HCT116 (cell line): ENCODE data around the gene CHST4. TPM values are rescaled to one million over a fixed set of nuclear protein-coding genes. Genes with fewer than 3 reads are reported as not detected.

Experiments
- ATAC-seq: fragments of 200-7000 bp; cut with Tn5 transposase; 2 replicates; pipeline ENCODE4 v1.9.1; 2020; ENCODE audit warnings: mild to moderate bottlenecking, moderate library complexity
- BruUV-seq: library from RNA; stranded (reverse); fragments of 400-500 nt; replicated peaks from 2 replicates; lab custom pipeline; 2021; lab: Mats Ljungman, UMichigan
- CTCF ChIA-PET: fragments of 300-600 bp; sonication (Branson Sonifier 250); formaldehyde crosslinking; loops from one replicate; lab custom pipeline; 2021; ENCODE audit warnings: antibody characterized with exemption; lab: Charles Lee
- POLR2A ChIA-PET: fragments of 300-600, 350-600 bp; sonication (Branson Sonifier 250); formaldehyde crosslinking; loops from one replicate; lab custom pipeline; 2021; ENCODE audit warnings: antibody characterized with exemption; lab: Charles Lee
- RAD21 ChIA-PET, 2 experiments: fragments of 300-600 bp; sonication (Branson Sonifier 250); formaldehyde crosslinking; loops; one replicate each; lab custom pipeline; 2023; ENCODE audit warnings: low total read pairs in 2 of 2; ENCODE audit not compliant: uncharacterized antibody in 2 of 2, unreplicated experiment in 2 of 2, low non-redundant PET in 1 of 2; lab: Charles Lee
- DNase-seq: peaks from one replicate; pipeline ENCODE4 v3.0.0-alpha.2; 2010; ENCODE audit warnings: low read depth, low spot score
- H2AFZ ChIP-seq: fragments of 200-600 bp; shearing (Covaris generic), sonication (generic); 2 replicates; pipeline ENCODE4 v1.6.1; 2017; ENCODE audit warnings: low read depth, mixed run types, mixed read lengths, antibody characterized with exemption, low read length; ENCODE audit not compliant: poor library complexity, severe bottlenecking
- H3K27ac ChIP-seq: 2 replicates; pipeline ENCODE4 v1.5.1; 2012; ENCODE audit warnings: low read depth, low read length
- H3K27me3 ChIP-seq: fragments of 200-600 bp; sonication (generic); 2 replicates; pipeline ENCODE4 v1.6.1; 2016; ENCODE audit warnings: mixed run types, low read length, mixed read lengths; ENCODE audit not compliant: insufficient read depth
- H3K36me3 ChIP-seq, 2 experiments: fragments of 200-500 bp in 1 of 2; fragments of 200-600 bp in 1 of 2; sonication (Bioruptor generic) in 1 of 2; sonication (generic) in 1 of 2; 2 replicates each; pipeline versions ENCODE4 v1.5.1 to v1.6.1; 2014 to 2016; ENCODE audit warnings: low read length in 2 of 2, inconsistent platforms in 1 of 2, mixed read lengths in 1 of 2, mixed run types in 1 of 2; ENCODE audit not compliant: insufficient read depth in 2 of 2, control insufficient read depth in 1 of 2
- H3K4me1 ChIP-seq, 2 experiments: fragments of 200-600 bp in 1 of 2; sonication (generic) in 1 of 2; 2 replicates each; pipeline versions ENCODE4 v1.5.1 to v1.6.1; 2012 to 2017; ENCODE audit warnings: low read length in 2 of 2, inconsistent platforms in 1 of 2, mild to moderate bottlenecking in 1 of 2, mixed read lengths in 1 of 2, mixed run types in 1 of 2, moderate library complexity in 1 of 2; ENCODE audit not compliant: insufficient read depth in 2 of 2, control insufficient read depth in 1 of 2
- H3K4me2 ChIP-seq: fragments of 200-600 bp; sonication (generic); 2 replicates; pipeline ENCODE4 v1.6.1; 2017; ENCODE audit warnings: mixed run types, low read length, mixed read lengths
- H3K4me3 ChIP-seq, 2 experiments: fragments of 200-600 bp in 1 of 2; sonication (generic) in 1 of 2; replicated peaks in 1 of 2; 2 replicates each; pipeline ENCODE4 v1.5.1; 2011 to 2016; ENCODE audit warnings: low read length in 2 of 2, control low read depth in 1 of 2, low read depth in 1 of 2, mild to moderate bottlenecking in 1 of 2, mixed read lengths in 1 of 2, mixed run types in 1 of 2
- H3K79me2 ChIP-seq: fragments of 200-600 bp; sonication (generic); 2 replicates; pipeline ENCODE4 v1.6.1; 2017; ENCODE audit warnings: mild to moderate bottlenecking, mixed run types, low read length, moderate library complexity, mixed read lengths; ENCODE audit not compliant: insufficient read depth
- H3K9ac ChIP-seq: fragments of 200-600 bp; sonication (generic); 2 replicates; pipeline ENCODE4 v1.6.1; 2016; ENCODE audit warnings: low read length, mixed read lengths
- H3K9me2 ChIP-seq: fragments of 200-600 bp; sonication (generic), shearing (Covaris generic); 2 replicates; pipeline ENCODE4 v1.6.1; 2017; ENCODE audit warnings: mixed run types, mild to moderate bottlenecking, moderate library complexity; ENCODE audit not compliant: insufficient read depth
- H3K9me3 ChIP-seq, 2 experiments: fragments of 200-500 bp in 1 of 2; fragments of 200-600 bp in 1 of 2; sonication (Bioruptor generic) in 1 of 2; sonication (generic) in 1 of 2; 2 replicates each; pipeline ENCODE4 v1.6.1; 2014 to 2017; ENCODE audit warnings: low read length in 2 of 2, mixed read lengths in 2 of 2, inconsistent platforms in 1 of 2, low read depth in 1 of 2, mild to moderate bottlenecking in 1 of 2, mixed run types in 1 of 2, moderate library complexity in 1 of 2; ENCODE audit not compliant: control insufficient read depth in 1 of 2, insufficient read depth in 1 of 2
- H4K20me1 ChIP-seq: fragments of 200-600 bp; sonication (generic), shearing (Covaris generic); 2 replicates; pipeline ENCODE4 v1.6.1; 2017; ENCODE audit warnings: mixed run types, mild to moderate bottlenecking, moderate library complexity; ENCODE audit not compliant: insufficient read depth
- CBX3 ChIP-seq: IDR thresholded peaks from 2 replicates; pipeline ENCODE4 v1.6.1; 2012; ENCODE audit warnings: low read depth
- CEBPB ChIP-seq: IDR thresholded peaks from 2 replicates; pipeline ENCODE4 v1.6.1; 2012; ENCODE audit warnings: low read depth
- ELF1 ChIP-seq: IDR thresholded peaks from 2 replicates; pipeline ENCODE4 v1.6.1; 2012; ENCODE audit warnings: low read depth, borderline replicate concordance
- EZH2 ChIP-seq: fragments of 200-600 bp; sonication (generic); IDR thresholded peaks from 2 replicates; pipeline ENCODE4 v1.6.1; 2017; ENCODE audit warnings: antibody characterized with exemption, mixed run types
- EZH2phosphoT487 ChIP-seq: fragments of 200-600 bp; IDR thresholded peaks from 2 replicates; pipeline ENCODE4 v1.6.1; 2018; ENCODE audit warnings: antibody characterized with exemption, borderline replicate concordance
- FOSL1 ChIP-seq: IDR thresholded peaks from 2 replicates; pipeline ENCODE4 v1.6.1; 2012; ENCODE audit warnings: low read depth
- POLR2A ChIP-seq: IDR thresholded peaks from 2 replicates; pipeline ENCODE4 v1.7.0; 2011; ENCODE audit warnings: borderline replicate concordance; ENCODE audit not compliant: insufficient read depth, insufficient read length; ENCODE audit errors: extremely low read depth
- POLR2AphosphoS5 ChIP-seq: IDR thresholded peaks from 2 replicates; pipeline ENCODE4 v1.6.1; 2011; ENCODE audit warnings: mild to moderate bottlenecking, low read depth, low read length, moderate library complexity
- RAD21 ChIP-seq: IDR thresholded peaks from 2 replicates; pipeline ENCODE4 v1.6.1; 2012; ENCODE audit warnings: low read depth, mild to moderate bottlenecking
- SIN3A ChIP-seq: IDR thresholded peaks from 2 replicates; pipeline ENCODE4 v1.6.1; 2012; ENCODE audit warnings: low read depth
- SP1 ChIP-seq: IDR thresholded peaks from 2 replicates; pipeline ENCODE4 v1.6.1; 2012; ENCODE audit warnings: low read depth
- SRF ChIP-seq: IDR thresholded peaks from 2 replicates; pipeline ENCODE4 v1.6.1; 2012; ENCODE audit warnings: low read depth
- TCF7L2 ChIP-seq: IDR thresholded peaks from 2 replicates; pipeline ENCODE4 v1.7.0; 2011; ENCODE audit warnings: borderline replicate concordance, inconsistent platforms; ENCODE audit not compliant: insufficient read depth, insufficient read length; ENCODE audit errors: extremely low read depth
- YY1 ChIP-seq: IDR thresholded peaks from 2 replicates; pipeline ENCODE4 v1.6.1; 2011; ENCODE audit warnings: low read length, low read depth, moderate library complexity, mild to moderate bottlenecking; ENCODE audit not compliant: insufficient replicate concordance; ENCODE audit errors: extremely low read depth
- ZFX ChIP-seq: fragments of 450-650 bp; IDR thresholded peaks from 2 replicates; pipeline ENCODE4 v1.6.1; 2017
- ZNF274 ChIP-seq: fragments of 200-500 bp; sonication (Bioruptor generic); IDR thresholded peaks from 2 replicates; pipeline ENCODE4 v1.6.1; 2014; ENCODE audit warnings: mild to moderate bottlenecking, low read depth, low read length, inconsistent platforms
- intact Hi-C: fragments of 100-400 bp; cut with micrococcal nuclease; formaldehyde crosslinking; loops from 2 replicates; pipeline ENCODE4 v1.10.0; 2022
- total RNA-seq: library from RNA; stranded (reverse); gene quantifications from one replicate; pipeline ENCODE4 v1.2.1, GENCODE V29; 2021; ENCODE audit not compliant: unreplicated experiment
- TF ChIP-seq, protein P1 (sequence below), 3 experiments: fragments of 200-600 bp in 1 of 3; sonication (generic) in 1 of 3; IDR thresholded peaks in 2 of 3; conservative IDR thresholded peaks in 1 of 3; 2 replicates each; pipeline ENCODE4 v1.5.1; 2012 to 2017; ENCODE audit warnings: low read depth in 2 of 3, low read length in 2 of 3, antibody characterized with exemption in 1 of 3, borderline replicate concordance in 1 of 3, control low read depth in 1 of 3, mild to moderate bottlenecking in 1 of 3, mixed read lengths in 1 of 3, mixed run types in 1 of 3, moderate library complexity in 1 of 3; ENCODE audit not compliant: insufficient read depth in 1 of 3
- TF ChIP-seq, protein P2 (sequence below): IDR thresholded peaks from 2 replicates; pipeline ENCODE4 v1.6.1; 2012; ENCODE audit warnings: low read depth
- TF ChIP-seq, protein P3 (sequence below): IDR thresholded peaks from 2 replicates; pipeline ENCODE4 v1.6.1; 2012
- TF ChIP-seq, protein P4 (sequence below): IDR thresholded peaks from 2 replicates; pipeline ENCODE4 v1.6.1; 2011; ENCODE audit warnings: mild to moderate bottlenecking, low read length, moderate library complexity; ENCODE audit not compliant: insufficient replicate concordance; ENCODE audit errors: extremely low read depth

The CHST4 gene
- total RNA-seq, 1 experiment from 2014 or later, result 0.59 TPM

DNA sequence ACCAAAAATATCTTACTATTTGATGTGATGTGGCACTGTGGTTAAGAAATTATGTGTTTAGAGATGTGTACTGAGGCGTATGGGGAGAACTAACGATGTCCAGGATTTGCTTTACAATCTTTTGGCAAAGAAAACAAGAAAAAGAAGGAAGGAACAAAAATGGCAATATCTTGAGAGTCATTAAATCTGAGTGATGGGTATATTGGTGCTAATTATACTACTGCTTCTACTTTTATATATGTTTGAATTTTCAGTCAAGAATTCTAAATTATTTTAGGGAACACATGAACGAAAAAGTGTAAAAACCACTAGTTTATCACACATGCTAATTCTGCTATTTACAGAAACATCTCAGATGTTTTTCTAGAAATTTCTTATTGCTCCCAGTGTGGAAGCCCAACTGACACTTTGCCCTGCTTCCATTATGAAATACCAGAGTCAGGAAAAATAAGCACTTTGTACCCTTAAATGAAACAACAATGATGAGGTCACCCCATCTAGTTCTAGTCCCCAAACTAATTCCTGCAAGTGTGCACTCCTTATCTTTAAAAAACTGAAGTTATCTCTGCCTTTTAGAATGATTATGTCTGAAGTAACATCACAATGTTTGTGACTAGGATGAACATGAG lies 31.8 kb downstream of the CHST4 start:
- Histone ChIP-seq H3K9ac (no peak overlapping the region), H3K79me2 (no peaks in the 10 kb centered on the region), H3K9me2 (no peaks in the 10 kb centered on the region), H3K27ac (no peak overlapping the region), H3K4me1 (no peaks in the 10 kb centered on the region), H3K4me2 (no peak overlapping the region), H4K20me1 (no peaks in the 10 kb centered on the region), H2AFZ (no peak overlapping the region), H3K4me3 (no peak overlapping the region), H3K27me3 (no peaks in the 10 kb centered on the region), H3K9me3 (no peaks in the 10 kb centered on the region), H3K36me3 (no peaks in the 10 kb centered on the region)
- intact Hi-C loops, result no loop called here
- ChIA-PET POLR2A (no interaction called here), RAD21 (no interaction called here), CTCF (no interaction called here)
- no peak for ATAC-seq
- no peak for DNase-seq
- TF ChIP-seq, protein P1, sequence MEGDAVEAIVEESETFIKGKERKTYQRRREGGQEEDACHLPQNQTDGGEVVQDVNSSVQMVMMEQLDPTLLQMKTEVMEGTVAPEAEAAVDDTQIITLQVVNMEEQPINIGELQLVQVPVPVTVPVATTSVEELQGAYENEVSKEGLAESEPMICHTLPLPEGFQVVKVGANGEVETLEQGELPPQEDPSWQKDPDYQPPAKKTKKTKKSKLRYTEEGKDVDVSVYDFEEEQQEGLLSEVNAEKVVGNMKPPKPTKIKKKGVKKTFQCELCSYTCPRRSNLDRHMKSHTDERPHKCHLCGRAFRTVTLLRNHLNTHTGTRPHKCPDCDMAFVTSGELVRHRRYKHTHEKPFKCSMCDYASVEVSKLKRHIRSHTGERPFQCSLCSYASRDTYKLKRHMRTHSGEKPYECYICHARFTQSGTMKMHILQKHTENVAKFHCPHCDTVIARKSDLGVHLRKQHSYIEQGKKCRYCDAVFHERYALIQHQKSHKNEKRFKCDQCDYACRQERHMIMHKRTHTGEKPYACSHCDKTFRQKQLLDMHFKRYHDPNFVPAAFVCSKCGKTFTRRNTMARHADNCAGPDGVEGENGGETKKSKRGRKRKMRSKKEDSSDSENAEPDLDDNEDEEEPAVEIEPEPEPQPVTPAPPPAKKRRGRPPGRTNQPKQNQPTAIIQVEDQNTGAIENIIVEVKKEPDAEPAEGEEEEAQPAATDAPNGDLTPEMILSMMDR (IDR thresholded peaks at IDR 0.05 in 2 of 3, conservative IDR thresholded peaks at IDR 0.05 in 1 of 3; ENCODE audit: borderline replicate concordance in 1 of 3, insufficient read depth in 1 of 3, low read depth in 2 of 3, low read length in 2 of 3), result no peak
- TF ChIP-seq, protein P2, sequence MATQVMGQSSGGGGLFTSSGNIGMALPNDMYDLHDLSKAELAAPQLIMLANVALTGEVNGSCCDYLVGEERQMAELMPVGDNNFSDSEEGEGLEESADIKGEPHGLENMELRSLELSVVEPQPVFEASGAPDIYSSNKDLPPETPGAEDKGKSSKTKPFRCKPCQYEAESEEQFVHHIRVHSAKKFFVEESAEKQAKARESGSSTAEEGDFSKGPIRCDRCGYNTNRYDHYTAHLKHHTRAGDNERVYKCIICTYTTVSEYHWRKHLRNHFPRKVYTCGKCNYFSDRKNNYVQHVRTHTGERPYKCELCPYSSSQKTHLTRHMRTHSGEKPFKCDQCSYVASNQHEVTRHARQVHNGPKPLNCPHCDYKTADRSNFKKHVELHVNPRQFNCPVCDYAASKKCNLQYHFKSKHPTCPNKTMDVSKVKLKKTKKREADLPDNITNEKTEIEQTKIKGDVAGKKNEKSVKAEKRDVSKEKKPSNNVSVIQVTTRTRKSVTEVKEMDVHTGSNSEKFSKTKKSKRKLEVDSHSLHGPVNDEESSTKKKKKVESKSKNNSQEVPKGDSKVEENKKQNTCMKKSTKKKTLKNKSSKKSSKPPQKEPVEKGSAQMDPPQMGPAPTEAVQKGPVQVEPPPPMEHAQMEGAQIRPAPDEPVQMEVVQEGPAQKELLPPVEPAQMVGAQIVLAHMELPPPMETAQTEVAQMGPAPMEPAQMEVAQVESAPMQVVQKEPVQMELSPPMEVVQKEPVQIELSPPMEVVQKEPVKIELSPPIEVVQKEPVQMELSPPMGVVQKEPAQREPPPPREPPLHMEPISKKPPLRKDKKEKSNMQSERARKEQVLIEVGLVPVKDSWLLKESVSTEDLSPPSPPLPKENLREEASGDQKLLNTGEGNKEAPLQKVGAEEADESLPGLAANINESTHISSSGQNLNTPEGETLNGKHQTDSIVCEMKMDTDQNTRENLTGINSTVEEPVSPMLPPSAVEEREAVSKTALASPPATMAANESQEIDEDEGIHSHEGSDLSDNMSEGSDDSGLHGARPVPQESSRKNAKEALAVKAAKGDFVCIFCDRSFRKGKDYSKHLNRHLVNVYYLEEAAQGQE, result no peak
- TF ChIP-seq POLR2AphosphoS5, result no peak
- no peak for TF ChIP-seq SRF
- TF ChIP-seq EZH2, result no peak
- TF ChIP-seq TCF7L2, result no peak
- TF ChIP-seq, protein P3, sequence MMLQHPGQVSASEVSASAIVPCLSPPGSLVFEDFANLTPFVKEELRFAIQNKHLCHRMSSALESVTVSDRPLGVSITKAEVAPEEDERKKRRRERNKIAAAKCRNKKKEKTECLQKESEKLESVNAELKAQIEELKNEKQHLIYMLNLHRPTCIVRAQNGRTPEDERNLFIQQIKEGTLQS, result no peak
- no peak for TF ChIP-seq YY1
- no peak for TF ChIP-seq SP1
- TF ChIP-seq EZH2phosphoT487, result no peak
- TF ChIP-seq ZNF274, result no peak
- no peak for TF ChIP-seq SIN3A
- TF ChIP-seq ZFX, result no peak
- TF ChIP-seq, protein P4, sequence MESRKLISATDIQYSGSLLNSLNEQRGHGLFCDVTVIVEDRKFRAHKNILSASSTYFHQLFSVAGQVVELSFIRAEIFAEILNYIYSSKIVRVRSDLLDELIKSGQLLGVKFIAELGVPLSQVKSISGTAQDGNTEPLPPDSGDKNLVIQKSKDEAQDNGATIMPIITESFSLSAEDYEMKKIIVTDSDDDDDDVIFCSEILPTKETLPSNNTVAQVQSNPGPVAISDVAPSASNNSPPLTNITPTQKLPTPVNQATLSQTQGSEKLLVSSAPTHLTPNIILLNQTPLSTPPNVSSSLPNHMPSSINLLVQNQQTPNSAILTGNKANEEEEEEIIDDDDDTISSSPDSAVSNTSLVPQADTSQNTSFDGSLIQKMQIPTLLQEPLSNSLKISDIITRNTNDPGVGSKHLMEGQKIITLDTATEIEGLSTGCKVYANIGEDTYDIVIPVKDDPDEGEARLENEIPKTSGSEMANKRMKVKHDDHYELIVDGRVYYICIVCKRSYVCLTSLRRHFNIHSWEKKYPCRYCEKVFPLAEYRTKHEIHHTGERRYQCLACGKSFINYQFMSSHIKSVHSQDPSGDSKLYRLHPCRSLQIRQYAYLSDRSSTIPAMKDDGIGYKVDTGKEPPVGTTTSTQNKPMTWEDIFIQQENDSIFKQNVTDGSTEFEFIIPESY, result no peak
- no peak for TF ChIP-seq FOSL1
- TF ChIP-seq CEBPB, result no peak
- no peak for TF ChIP-seq ELF1
- no peak for TF ChIP-seq RAD21
- TF ChIP-seq CBX3, result no peak
- TF ChIP-seq POLR2A, result no peak
- no TSS peak for BruUV-seq
